Transverse colon (tissue), 3 donors: ENCODE measurements around the gene GRAMD1C.

Source experiments
- POLR2A ChIP-seq: fragments of 450-650 bp; IDR thresholded peaks from one replicate; pipeline ENCODE4 v1.6.1; 2016; ENCODE audit warnings: antibody characterized with exemption, mild to moderate bottlenecking, moderate library complexity
- POLR2AphosphoS5 ChIP-seq, 3 donors: sonication (generic); formaldehyde crosslinking; IDR thresholded peaks; one replicate each; pipeline ENCODE4 v1.6.1; 2016; ENCODE audit warnings: antibody characterized with exemption in 3 of 3

DNA sequence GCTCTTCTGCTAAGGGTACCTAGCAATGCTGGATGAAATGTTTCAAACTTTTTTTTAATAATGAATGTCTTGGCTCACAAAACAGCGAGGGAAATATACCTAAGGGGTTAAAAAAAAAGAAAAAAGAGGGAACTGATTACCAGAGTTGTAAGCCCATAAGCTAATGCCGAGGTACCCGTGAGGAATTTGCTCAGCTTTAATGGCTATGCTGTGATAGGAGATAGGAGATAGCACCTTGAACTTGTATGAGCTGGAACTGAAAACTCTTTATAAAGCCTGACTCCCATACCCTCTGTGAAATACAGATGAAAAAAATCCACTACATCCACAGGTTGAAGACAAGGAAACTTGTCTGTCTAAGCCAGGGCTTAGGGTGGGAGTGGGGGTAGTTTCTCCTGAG is 13.9 kb downstream of the GRAMD1C start:
- TF ChIP-seq POLR2AphosphoS5 (IDR thresholded peaks at IDR 0.05) (no peak), POLR2A (no peak)
